ENCODE results near the gene REM1.
"Not testable (repeated sequence)": the region's sequence is repeated elsewhere in the genome, so short reads cannot be mapped to it uniquely, and the experiment has no call there.

The REM1 gene

GRCh38 chr20:31474758-31475427 lies at the start of gene REM1, which contains the start of gene DEFB124:
TSS of gene REM1 (plus strand) at chr20:31475288. CDS start at chr20:31476446, 1,158 bp downstream.
TSS of gene DEFB124 (minus strand) at chr20:31475127. CDS start at chr20:31473013, 2,114 bp downstream.
- peak; percentile 30 for DNase-seq

DNA sequence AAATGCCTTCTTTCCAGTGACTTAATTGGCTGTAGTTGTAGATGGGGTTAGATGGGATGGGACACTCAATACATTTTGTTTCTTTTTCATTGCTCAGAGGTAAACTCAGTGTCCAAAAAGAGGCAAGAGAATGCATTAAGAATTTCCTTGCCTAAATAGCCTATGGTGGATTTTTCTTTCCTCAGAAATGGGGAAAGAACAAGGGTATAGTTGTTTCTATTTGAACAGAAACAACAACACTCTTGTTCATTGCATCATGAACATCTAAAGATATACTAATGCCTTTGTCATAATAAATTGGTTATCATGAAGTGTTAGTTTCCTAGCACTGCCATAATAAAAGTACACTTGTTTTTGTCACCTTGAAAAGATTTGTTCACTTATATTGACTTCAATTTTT lies 49.3 kb upstream of the REM1 start:
- no peak for DNase-seq

DNA sequence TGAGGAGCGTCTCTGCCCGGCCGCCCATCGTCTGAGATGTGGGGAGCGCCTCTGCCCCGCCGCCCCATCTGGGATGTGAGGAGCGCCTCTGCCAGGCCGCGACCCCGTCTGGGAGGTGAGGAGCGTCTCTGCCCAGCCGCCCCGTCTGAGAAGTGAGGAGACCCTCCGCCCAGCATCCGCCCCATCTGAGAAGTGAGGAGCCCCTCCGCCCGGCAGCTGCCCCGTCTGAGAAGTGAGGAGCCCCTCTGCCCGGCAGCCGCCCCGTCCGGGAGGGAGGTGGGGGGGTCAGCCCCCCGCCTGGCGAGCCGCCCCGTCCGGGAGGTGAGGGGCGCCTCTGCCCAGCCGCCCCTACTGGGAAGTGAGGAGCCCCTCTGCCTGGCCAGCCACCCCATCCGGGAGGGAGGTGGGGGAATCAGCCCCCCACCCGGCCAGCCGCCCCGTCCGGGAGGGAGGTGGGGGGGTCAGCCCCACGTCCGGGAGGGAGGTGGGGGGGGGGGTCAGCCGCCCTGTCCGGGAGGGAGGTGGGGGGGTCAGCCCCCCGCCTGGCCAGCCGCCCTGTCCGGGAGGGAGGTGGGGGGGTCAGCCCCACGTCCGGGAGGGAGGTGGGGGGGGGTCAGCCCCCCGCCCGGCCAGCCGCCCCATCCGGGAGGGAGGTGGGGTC lies 48.1 kb upstream of the REM1 start:
- not testable (repeated sequence) for DNase-seq

GRCh38 chr20:31427576-31427975 lies 47.5 kb upstream of the REM1 start:
- not testable (repeated sequence) for DNase-seq

DNA sequence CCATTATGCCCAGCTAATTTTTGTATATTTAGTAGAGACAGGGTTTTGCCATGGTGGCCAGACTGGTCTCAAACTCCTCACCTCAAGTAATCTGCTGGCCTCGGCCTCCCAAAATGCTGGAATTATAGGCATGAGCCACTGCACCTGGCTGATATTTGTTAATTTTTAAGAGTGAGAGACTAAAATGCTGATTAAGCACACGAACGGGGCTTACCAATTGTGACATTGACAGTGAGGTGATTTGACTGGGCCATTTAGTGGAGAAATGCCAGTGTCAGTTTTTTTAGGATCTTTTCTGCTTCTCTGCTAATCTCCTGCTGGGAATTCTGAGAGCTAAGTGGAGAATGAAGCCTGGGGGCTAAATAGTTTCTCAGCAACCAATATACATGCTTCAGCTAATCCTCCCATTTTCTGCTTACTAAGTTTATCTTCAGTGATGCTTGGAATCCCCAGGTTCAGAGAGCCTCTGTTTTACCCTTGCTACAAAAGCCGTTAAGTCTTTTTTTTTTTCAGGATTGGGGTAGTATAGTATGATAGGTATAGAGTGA lies 44.4 kb upstream of the REM1 start:
- DNase-seq: no peak

DNA sequence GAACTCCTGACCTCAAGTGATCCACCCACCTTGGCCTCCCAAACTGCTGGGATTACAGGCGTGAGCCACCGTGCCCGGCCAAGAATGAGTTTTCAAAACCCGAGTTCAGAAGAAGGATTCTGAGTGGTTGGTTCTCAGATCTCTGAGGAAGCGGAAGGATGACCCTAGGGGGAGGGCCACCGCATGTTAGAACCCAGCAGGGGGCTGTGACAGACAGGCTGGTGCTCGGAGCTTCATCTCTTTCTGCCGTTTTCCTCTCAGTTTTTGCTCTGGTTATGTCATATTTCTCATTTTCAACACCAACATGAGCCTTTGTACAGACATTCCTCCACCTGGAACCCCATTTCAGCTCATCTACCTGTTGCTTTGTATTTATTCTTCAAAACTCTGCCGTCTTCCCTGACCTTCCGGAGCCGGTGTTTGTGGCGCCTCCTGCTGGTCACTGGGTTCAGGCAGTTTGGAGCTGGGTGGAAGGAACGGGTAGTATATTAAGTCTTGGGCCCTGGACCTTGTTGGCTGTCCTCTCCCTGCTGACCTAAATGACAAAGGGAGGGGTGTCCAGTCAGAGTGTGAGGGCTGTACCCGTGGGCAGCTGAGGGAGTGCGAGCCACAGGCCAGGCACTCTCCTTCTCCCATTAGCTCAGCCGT lies 35.0 kb upstream of the REM1 start, which contains the start of gene DEFB123:
TSS of gene DEFB123 (plus strand) at position 621 of the 648 bp plus-strand sequence. CDS start 67 bp downstream, outside the sequence.
- no peak for DNase-seq

- DNase-seq: no peak
Observed at GRCh38 chr20:31446084-31446819, 28.8 kb upstream of the REM1 start.

DNA sequence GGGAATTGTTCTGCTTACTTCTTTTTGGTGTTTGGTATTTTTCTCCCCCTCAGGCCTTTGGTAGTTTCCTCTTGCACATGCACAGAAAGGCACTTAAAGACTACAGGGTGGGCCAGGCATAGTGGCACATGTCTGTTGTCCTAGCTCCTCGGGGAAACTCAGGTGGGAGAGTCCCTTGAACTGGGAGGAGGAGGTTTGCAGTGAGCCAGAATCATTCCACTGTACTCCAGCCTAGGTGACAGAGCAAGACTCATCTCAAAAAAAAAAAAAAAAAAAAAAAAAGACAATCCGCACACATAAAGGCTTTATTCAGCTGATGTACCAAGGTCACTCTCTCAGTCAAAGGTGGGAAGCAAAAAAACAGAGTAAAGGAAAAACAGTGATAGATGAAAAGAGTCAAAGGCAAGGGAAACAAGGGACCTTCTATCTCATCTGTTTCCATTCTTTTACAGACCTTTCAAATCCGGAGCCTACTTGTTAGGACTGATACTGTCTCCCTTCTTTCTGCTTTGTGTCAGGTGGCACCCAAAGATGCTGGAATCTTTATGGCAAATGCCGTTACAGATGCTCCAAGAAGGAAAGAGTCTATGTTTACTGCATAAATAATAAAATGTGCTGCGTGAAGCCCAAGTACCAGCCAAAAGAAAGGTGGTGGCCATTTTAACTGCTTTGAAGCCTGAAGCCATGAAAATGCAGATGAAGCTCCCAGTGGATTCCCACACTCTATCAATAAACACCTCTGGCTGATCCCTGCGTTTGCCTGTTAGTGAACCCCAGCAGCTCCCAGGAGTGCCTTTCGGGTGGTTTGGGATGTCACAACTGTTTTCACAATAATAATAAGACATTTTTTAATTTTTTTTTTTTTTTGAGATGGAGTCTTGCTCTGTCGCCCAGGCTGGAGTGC lies 25.3 kb upstream of the REM1 start:
- DNase-seq: no peak

DNA sequence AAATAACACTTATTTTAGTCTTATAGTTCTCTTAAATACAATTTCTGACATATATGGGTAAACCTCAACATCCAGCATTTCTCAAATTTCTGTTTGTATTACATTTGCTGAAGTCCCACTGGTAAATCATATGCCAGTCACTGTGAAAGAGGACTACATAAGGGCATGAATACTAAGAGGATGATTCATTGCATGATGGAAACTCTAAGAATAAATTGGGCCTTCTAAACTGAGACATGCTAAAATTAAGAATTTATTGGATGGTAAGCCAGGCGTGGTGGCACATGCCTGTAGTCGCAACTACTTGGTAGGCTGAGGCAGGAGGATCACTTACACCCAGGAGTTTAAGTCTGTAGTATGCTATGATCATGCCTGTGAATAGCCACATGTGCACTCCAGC lies 22.5 kb upstream of the REM1 start:
- no peak for DNase-seq

DNA sequence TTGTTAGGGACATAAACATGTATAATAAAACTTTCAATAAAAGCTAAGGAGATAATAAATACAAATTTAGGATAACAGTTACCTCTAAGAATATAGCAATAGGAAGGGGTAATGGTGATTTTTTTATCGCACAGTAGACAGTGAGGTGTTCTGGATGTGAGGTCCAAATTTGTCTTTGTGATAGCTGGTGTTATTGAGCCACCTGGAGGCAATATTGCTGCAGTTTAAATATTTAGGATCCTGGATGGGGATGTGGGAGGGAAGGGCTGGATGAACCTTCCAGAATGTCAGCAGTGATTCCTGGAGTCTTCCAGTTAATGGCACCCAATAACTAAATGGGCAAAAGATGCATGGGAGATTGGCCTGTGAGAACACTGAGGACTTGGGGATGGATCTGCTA lies 20.7 kb upstream of the REM1 start:
- no peak for DNase-seq

- not testable (repeated sequence) for DNase-seq
Observed at GRCh38 chr20:31470946-31471345, 4.1 kb upstream of the REM1 start.

DNA sequence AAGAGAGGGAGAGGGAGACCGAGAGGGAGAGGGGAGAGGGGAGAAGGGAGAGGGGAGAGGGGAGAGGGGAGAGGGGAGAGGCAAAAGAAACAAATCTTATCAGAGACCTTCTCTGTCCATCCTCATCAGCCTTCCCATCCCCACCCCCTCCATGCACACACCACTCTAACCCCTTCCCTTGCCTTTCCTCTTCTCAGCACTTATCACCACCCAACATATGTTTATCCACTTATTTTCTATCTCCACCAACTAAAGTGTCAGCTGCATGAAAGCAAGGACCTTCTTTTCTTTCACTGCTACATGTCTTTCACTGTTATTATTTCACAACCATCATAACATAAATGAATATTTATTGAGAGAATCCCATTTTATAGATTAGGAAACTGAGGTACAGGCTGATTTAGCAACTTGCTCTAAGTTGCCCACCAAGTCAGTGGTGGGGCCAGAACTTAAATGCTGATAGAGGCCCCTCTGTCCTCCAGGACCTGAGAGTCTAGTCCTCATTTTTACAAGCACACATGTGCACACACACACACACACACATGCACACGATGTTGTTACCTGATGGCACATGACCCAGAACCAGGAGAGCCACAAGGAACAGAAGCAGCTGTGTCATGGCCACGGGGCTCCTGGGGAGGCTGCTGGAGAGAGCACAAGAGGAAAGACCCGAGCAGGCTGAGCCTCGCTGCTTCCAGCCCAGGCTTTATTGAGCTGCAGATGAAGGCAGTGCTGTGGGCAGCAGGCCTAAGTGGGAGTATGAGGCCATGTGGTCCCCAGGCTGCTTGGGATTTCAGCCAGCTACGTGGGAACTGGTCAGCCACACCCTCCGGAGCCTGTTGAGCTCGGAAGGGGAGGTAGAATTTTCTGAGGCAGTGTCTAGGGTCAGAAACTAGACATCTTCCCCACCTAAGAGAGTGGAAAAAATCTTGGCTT lies 2.4 kb upstream of the REM1 start:
- DNase-seq: peak; percentile 22

- DNase-seq: no peak
Observed at GRCh38 chr20:31473331-31474096, 1.6 kb upstream of the REM1 start.

DNA sequence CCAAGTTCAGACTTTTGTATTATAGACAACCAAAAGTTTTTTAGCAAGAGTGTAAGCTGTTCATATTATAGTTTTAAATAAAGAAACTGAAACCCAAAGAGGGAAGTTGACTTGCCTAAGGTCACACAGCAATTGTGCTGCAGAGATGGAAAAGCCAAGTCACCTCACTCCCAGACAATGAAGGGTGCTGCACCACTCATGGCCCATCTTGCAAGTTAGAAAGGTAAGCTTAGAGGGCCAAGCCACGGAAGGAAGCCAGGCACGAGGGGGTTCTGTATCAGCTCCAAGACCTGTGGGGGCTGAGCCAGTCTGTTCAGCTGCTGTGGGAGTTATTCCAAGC lies 1.0 kb upstream of the REM1 start:
- no peak for DNase-seq

GRCh38 chr20:31475472-31476293 lies 595 bp downstream of the REM1 start:
- DNase-seq: no peak

GRCh38 chr20:31476294-31476585 lies 1.2 kb downstream of the REM1 start:
- DNase-seq: no peak

DNA sequence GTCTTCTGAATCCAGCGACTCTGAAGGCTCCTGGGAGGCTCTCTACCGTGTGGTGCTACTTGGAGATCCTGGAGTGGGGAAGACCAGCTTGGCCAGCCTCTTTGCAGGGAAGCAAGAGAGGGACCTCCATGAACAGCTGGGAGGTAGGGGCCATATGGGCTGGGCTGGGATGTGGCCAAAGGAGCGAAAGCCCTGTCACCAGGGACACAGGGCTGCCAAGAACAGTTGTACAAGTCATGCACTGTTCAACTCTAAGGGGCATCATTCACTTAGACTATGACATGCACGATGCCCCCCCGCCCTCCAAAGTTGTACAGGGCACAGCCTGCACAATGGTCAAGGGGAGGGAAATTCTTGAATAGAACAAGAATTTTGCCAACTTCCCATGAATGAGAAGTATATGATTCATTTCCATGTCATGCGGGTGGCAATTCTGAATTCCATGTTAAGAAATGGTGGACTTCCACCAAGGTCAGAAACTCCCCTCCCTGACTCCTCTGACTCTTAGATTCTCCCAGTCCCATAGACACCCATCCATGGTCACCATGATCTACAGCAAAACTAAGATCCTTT lies 1.6 kb downstream of the REM1 start:
- no peak for DNase-seq

DNA sequence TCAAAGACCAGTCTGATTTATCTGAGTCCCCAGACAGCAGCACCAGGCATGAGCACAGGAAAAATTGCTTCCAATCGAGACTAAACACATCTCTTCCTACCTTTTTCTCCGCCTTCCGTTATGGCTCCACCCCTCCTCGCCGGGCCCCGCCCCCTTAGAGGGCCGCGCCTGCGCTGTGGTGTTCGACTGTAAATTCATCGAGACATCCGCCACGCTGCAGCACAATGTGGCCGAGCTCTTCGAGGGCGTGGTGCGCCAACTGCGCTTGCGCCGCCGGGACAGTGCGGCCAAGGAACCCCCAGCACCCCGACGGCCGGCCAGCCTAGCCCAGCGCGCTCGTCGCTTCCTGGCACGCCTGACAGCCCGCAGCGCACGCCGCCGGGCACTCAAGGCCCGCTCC lies 8.9 kb downstream of the REM1 start:
- DNase-seq: peak; percentile 66
